ENCODE data around the gene DCP1A. TPM values are rescaled to one million over a fixed set of nuclear protein-coding genes. Genes with fewer than 3 reads are reported as not detected.
"Not testable (repeated sequence)": the region's sequence is repeated elsewhere in the genome, so short reads cannot be mapped to it uniquely, and the experiment has no call there.

Gene DCP1A
- total RNA-seq, 2 experiments from 2014 or later, result 33.1 to 36.1 TPM

DNA sequence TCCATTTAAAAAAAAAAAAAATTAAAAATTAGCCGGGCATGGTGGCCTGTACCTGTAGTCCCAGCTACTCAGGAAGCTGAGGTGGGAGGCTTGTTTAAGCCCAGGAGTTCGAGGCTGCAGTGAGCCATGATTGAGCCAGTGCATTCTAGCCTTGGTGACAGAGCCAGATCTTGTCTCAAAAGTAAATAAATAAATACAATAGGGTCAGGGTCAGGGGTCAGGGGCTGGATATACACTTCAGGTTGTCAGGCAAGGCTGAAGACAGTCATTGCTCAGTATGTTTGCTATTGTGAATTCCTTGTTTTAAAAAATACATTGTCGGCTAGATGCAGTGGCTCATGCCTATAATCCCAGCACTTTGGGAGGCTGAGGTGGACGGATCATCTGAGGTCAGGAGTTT is 83.4 kb downstream of the DCP1A start:
- no peak overlapping the region for H3K4me3 Mint-ChIP-seq
- H3K9me3 Mint-ChIP-seq, result no peaks in the 10 kb centered on the region
- H3K4me1 Mint-ChIP-seq, result no peaks in the 10 kb centered on the region
- no peaks in the 10 kb centered on the region for H3K36me3 Mint-ChIP-seq
- no peaks in the 10 kb centered on the region for H3K27me3 Mint-ChIP-seq
- DNase-seq, result no peak
- no peak overlapping the region for H3K27ac Mint-ChIP-seq

DNA sequence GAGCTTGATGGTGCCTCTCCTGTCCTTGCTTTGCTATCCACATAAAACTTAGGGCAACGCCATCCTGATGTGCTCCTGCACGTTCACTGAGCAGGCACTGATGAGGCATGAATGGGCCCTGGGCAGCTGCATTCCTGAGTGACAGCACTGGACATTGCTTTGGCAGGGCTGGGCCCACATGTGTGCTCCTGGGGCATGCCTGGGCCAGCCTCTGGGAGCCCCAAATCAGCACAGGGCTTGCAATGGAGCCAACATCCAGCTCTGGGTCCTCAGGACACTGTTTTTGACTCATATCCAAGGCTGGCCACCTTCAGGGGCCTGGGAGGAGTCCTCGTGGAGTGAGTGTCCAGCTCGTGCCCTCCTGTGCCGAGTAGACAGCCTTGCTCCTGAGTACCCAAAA is 85.6 kb downstream of the DCP1A start:
- Mint-ChIP-seq H3K36me3 (no peaks in the 10 kb centered on the region), H3K4me1 (no peaks in the 10 kb centered on the region)

DNA sequence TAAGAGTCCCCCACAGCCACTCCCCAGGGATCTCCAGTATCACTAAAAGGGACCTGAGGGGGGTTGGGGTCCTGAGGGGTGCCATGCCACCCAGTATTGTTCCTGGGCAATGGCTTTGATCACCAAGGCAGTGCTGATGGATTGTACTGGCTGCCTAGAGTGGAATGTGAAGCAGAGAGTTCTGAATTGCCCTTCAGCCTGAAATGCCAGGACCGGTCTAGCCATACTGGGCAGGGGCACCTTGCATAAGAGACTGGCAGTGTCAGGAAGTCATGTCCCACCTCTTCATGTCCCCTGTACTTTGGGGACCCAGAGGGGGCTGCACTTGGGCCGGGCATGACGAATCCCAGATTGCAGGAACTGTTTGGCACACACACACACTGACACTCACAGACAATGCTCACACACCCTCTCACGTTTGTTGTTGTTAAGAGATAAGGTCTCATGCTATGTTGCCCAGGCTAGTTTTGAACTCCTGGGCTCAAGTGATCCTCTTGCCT is 87.0 kb downstream of the DCP1A start:
- H3K4me3 Mint-ChIP-seq, result no peak overlapping the region
- no peak overlapping the region for H3K27ac Mint-ChIP-seq
- no peaks in the 10 kb centered on the region for H3K9me3 Mint-ChIP-seq
- DNase-seq, result no peak
- no peaks in the 10 kb centered on the region for H3K27me3 Mint-ChIP-seq
- no peaks in the 10 kb centered on the region for H3K36me3 Mint-ChIP-seq
- H3K4me1 Mint-ChIP-seq, result no peaks in the 10 kb centered on the region

More for the DNA sequence above, 85.6 kb downstream of the DCP1A start:
- H3K9me3 Mint-ChIP-seq, result no peaks in the 10 kb centered on the region
- H3K27ac Mint-ChIP-seq, result no peak overlapping the region
- no peaks in the 10 kb centered on the region for H3K27me3 Mint-ChIP-seq
- DNase-seq, result no peak
- H3K4me3 Mint-ChIP-seq, result no peak overlapping the region

- no peak for DNase-seq
- Mint-ChIP-seq H3K27me3 (no peaks in the 10 kb centered on the region), H3K36me3 (peaks cover 4% of the 10 kb centered on the region), H3K4me3 (no peak overlapping the region), H3K4me1 (no peaks in the 10 kb centered on the region), H3K9me3 (no peaks in the 10 kb centered on the region), H3K27ac (no peak overlapping the region)
Observed at GRCh38 chr3:53259427-53260259, 87.7 kb downstream of the DCP1A start.

- Mint-ChIP-seq H3K27ac (no peak overlapping the region), H3K36me3 (peaks cover 11% of the 10 kb centered on the region), H3K27me3 (no peaks in the 10 kb centered on the region), H3K4me3 (no peak overlapping the region), H3K9me3 (no peaks in the 10 kb centered on the region), H3K4me1 (peaks cover 4% of the 10 kb centered on the region)
- DNase-seq, result no peak
Observed at GRCh38 chr3:53258600-53259426, 88.5 kb downstream of the DCP1A start.

- Mint-ChIP-seq H3K36me3 (peaks cover 23% of the 10 kb centered on the region), H3K27me3 (no peaks in the 10 kb centered on the region), H3K4me3 (no peak overlapping the region), H3K27ac (no peak overlapping the region), H3K9me3 (no peaks in the 10 kb centered on the region), H3K4me1 (peaks cover 13% of the 10 kb centered on the region)
- no peak for DNase-seq
Observed at GRCh38 chr3:53257465-53257864, 89.9 kb downstream of the DCP1A start.

GRCh38 chr3:53256704-53257055 is 90.7 kb downstream of the DCP1A start:
- Mint-ChIP-seq H3K27ac (no peak overlapping the region), H3K36me3 (peaks cover 29% of the 10 kb centered on the region), H3K27me3 (no peaks in the 10 kb centered on the region), H3K4me3 (no peak overlapping the region), H3K4me1 (peaks cover 19% of the 10 kb centered on the region), H3K9me3 (no peaks in the 10 kb centered on the region)
- no peak for DNase-seq

GRCh38 chr3:53255775-53256703 is 91.3 kb downstream of the DCP1A start, which contains the start of gene TKT:
Gene TKT (minus strand): TSS chr3:53256022. CDS start chr3:53255942, 80 bp downstream.
- Mint-ChIP-seq H3K9me3 (no peaks in the 10 kb centered on the region), H3K36me3 (peaks cover 34% of the 10 kb centered on the region)

GRCh38 chr3:53255423-53255774 is 91.9 kb downstream of the DCP1A start:
- H3K4me3 Mint-ChIP-seq, result peak overlapping the region; percentile 93
- peaks cover 25% of the 10 kb centered on the region for H3K4me1 Mint-ChIP-seq
- H3K27ac Mint-ChIP-seq, result peak overlapping the region; percentile 89
- DNase-seq, result peak; percentile 56
- no peaks in the 10 kb centered on the region for H3K27me3 Mint-ChIP-seq
- H3K9me3 Mint-ChIP-seq, result no peaks in the 10 kb centered on the region
- H3K36me3 Mint-ChIP-seq, result peaks cover 34% of the 10 kb centered on the region

More at GRCh38 chr3:53255775-53256703, 91.3 kb downstream of the DCP1A start, which contains the start of gene TKT:
- Mint-ChIP-seq H3K27me3 (no peaks in the 10 kb centered on the region), H3K4me1 (peaks cover 23% of the 10 kb centered on the region), H3K27ac (peak within 1 kb of the TSS; percentile 89), H3K4me3 (peak within 1 kb of the TSS; percentile 93)
- peak; percentile 85 for DNase-seq

DNA sequence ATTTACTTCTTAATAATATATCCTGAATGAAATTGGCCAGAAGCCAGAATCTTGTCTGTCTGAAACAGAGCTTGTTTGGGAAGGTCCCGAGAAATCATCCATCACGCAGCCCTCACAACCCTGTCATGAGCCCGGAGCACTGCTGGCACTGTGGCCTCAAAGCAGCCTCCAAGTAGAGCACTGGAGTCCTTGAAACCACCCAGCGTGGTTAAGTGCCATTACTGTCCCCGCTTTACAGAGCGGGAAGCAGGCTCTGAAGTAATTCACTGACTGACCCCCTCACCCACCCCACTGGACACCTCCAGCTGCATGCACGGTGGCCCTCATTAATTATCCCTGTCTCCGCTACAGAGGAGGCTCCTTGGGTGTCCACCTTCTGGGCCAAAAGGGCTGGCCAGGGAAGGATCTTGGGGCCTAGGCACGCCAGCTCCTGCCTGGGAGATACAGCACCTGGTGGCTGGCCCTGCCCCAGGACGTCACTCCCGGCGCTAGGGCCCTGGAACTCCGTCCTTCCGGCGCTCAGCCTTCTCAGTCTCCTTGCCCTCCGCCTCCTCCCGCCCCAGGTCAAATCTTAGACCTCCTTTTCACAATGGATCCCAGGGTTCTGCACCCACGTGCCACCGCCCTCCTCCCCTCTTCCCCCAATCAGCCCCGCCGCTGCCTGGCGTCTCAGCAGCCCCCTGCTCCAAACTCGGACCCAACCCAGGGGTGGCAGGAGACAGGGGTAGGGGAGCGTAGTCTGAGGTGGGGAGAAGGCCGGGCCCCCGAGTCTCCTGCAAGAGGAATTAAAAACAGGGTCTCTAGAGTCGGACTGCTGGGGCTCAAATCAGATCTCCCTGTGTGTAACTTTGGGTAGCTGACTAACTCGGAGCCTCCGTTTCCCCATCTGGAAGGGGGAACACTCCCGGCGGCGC is 92.6 kb downstream of the DCP1A start:
- Mint-ChIP-seq H3K27me3 (no peaks in the 10 kb centered on the region), H3K9me3 (no peaks in the 10 kb centered on the region), H3K27ac (peak overlapping the region; percentile 89), H3K4me3 (peak overlapping the region; percentile 93), H3K36me3 (peaks cover 34% of the 10 kb centered on the region), H3K4me1 (peaks cover 30% of the 10 kb centered on the region)
- peak; percentile 71 for DNase-seq

- no peak for DNase-seq
- H3K36me3 Mint-ChIP-seq, result peaks cover 34% of the 10 kb centered on the region
- no peaks in the 10 kb centered on the region for H3K9me3 Mint-ChIP-seq
- H3K27ac Mint-ChIP-seq, result no peak overlapping the region
- peak overlapping the region; percentile 93 for H3K4me3 Mint-ChIP-seq
- H3K27me3 Mint-ChIP-seq, result no peaks in the 10 kb centered on the region
- H3K4me1 Mint-ChIP-seq, result peaks cover 34% of the 10 kb centered on the region
Observed at GRCh38 chr3:53253707-53254508, 93.4 kb downstream of the DCP1A start.

DNA sequence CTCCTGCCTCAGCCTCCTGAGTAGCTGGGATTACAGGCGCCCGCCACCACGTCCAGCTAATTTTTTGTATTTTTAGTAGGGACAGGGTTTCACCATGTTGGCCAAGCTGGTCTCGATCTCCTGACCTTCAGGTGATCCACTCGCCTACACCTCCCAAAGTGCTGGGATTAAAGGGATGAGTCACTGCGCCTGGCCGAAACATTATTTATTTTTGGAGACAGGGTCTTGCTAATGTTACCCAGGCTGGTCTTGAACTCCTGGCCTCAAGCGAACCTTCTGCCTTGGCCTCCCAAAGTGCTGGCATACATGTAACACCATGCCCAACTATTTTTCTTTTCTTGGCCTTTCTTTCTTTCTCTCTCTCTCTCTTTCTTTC is 94.4 kb downstream of the DCP1A start:
- Mint-ChIP-seq H3K4me1 (peaks cover 37% of the 10 kb centered on the region), H3K4me3 (peak overlapping the region; percentile 93), H3K36me3 (peaks cover 37% of the 10 kb centered on the region)
- not testable (repeated sequence) for H3K9me3 Mint-ChIP-seq, H3K27me3 Mint-ChIP-seq, H3K27ac Mint-ChIP-seq, DNase-seq

Measured in activated naive CD8-positive, alpha-beta T cell treated with anti-CD3 and anti-CD28 coated beads for 36 hours (primary cell).